ENCODE data around the gene SMAD2.

DNA sequence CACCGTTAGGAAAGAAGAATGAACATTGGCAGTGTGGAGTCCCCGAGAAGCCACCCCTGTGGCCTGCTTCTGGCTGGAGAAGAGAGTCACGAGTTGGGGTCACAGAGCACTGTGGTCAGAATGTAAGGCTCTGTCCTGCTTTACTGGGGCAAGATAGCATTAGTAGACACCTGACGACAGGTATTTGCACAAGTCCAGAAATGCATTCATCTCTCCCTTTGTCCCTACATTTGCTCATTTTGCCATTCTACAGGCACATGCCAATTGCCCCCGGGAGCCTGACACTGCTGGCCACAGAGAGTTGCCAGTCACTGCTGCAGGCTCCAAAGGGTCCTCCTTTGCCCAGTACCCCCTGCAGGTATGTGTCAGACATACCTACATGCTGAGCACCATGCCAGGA is 133.3 kb downstream of the SMAD2 start:
- TF ChIP-seq, protein P1, sequence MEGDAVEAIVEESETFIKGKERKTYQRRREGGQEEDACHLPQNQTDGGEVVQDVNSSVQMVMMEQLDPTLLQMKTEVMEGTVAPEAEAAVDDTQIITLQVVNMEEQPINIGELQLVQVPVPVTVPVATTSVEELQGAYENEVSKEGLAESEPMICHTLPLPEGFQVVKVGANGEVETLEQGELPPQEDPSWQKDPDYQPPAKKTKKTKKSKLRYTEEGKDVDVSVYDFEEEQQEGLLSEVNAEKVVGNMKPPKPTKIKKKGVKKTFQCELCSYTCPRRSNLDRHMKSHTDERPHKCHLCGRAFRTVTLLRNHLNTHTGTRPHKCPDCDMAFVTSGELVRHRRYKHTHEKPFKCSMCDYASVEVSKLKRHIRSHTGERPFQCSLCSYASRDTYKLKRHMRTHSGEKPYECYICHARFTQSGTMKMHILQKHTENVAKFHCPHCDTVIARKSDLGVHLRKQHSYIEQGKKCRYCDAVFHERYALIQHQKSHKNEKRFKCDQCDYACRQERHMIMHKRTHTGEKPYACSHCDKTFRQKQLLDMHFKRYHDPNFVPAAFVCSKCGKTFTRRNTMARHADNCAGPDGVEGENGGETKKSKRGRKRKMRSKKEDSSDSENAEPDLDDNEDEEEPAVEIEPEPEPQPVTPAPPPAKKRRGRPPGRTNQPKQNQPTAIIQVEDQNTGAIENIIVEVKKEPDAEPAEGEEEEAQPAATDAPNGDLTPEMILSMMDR (optimal IDR thresholded peaks at IDR 0.05 in 1 of 3, IDR thresholded peaks at IDR 0.05 in 1 of 3, conservative IDR thresholded peaks at IDR 0.05 in 1 of 3; ENCODE audit: extremely low read depth in 1 of 3, insufficient read depth in 2 of 3, low read length in 3 of 3) = no peak
- TF ChIP-seq EZH2 (IDR thresholded peaks at IDR 0.05; ENCODE audit: low read length) = no peak
